DND-41 (cell line): ENCODE results near the gene PPP1R13L.

Experiments used
- ATAC-seq: fragments of 200-7000 bp; cut with Tn5 transposase; 3 replicates; pipeline ENCODE4 v1.9.1; 2021; ENCODE audit warnings: low read depth; ENCODE audit not compliant: insufficient read depth
- DNase-seq: peaks from one replicate; pipeline ENCODE4 v3.0.0-alpha.2; 2020
- H2AFZ ChIP-seq: 2 replicates; pipeline ENCODE4 v1.6.0; 2012; ENCODE audit warnings: low read depth, low read length
- H3K27ac ChIP-seq: 2 replicates; pipeline ENCODE4 v1.5.1; 2012; ENCODE audit warnings: low read length, inconsistent platforms
- H3K27me3 ChIP-seq: fragments of 200-600 bp; sonication (generic); 2 replicates; pipeline ENCODE4 v1.6.0; 2012; ENCODE audit warnings: low read length, mild to moderate bottlenecking, inconsistent platforms; ENCODE audit not compliant: insufficient read depth, poor library complexity
- H3K36me3 ChIP-seq: 2 replicates; pipeline ENCODE4 v1.5.1; 2012; ENCODE audit warnings: low read length, inconsistent platforms; ENCODE audit not compliant: insufficient read depth
- H3K4me1 ChIP-seq: 2 replicates; pipeline ENCODE4 v1.5.1; 2012; ENCODE audit warnings: mild to moderate bottlenecking, low read length; ENCODE audit not compliant: insufficient read depth
- H3K4me2 ChIP-seq: 2 replicates; pipeline ENCODE4 v1.6.0; 2012; ENCODE audit warnings: mild to moderate bottlenecking, moderate library complexity, low read length, inconsistent platforms; ENCODE audit not compliant: insufficient read depth
- H3K4me3 ChIP-seq, 2 experiments: fragments of 200-600 bp in 1 of 2; shearing (Covaris generic) in 1 of 2; 2 replicates each; pipeline ENCODE4 v1.5.1; 2012 to 2016; ENCODE audit warnings: inconsistent platforms in 2 of 2, low read length in 2 of 2, mild to moderate bottlenecking in 2 of 2, low read depth in 1 of 2, moderate library complexity in 1 of 2
- H3K79me2 ChIP-seq: 2 replicates; pipeline ENCODE4 v1.6.0; 2012; ENCODE audit warnings: low read length, inconsistent platforms; ENCODE audit not compliant: insufficient read depth
- H3K9ac ChIP-seq: 2 replicates; pipeline ENCODE4 v1.6.0; 2012; ENCODE audit warnings: low read depth, mild to moderate bottlenecking, inconsistent platforms, low read length, moderate library complexity
- H3K9me3 ChIP-seq: 2 replicates; pipeline ENCODE4 v1.5.1; 2012; ENCODE audit warnings: low read length, moderate library complexity, mild to moderate bottlenecking, inconsistent platforms; ENCODE audit not compliant: insufficient read depth, severe bottlenecking
- H4K20me1 ChIP-seq: 2 replicates; pipeline ENCODE4 v1.6.0; 2012; ENCODE audit warnings: low read length; ENCODE audit not compliant: insufficient read depth
- EZH2 ChIP-seq: IDR thresholded peaks from 3 replicates; pipeline ENCODE4 v1.6.1; 2012; ENCODE audit warnings: borderline replicate concordance, low read depth, mild to moderate bottlenecking, moderate library complexity, low read length, inconsistent platforms; ENCODE audit not compliant: severe bottlenecking
- TF ChIP-seq, protein P1 (sequence below): IDR thresholded peaks from 2 replicates; pipeline ENCODE4 v1.5.1; 2012; ENCODE audit warnings: borderline replicate concordance, low read length, moderate library complexity, mild to moderate bottlenecking; ENCODE audit not compliant: poor library complexity, severe bottlenecking; ENCODE audit errors: extremely low read depth

Gene PPP1R13L

GRCh38 chr19:45382426-45382825 is 22.4 kb downstream of the PPP1R13L start:
- Histone ChIP-seq H3K9ac (no peak overlapping the region), H3K27ac (no peak overlapping the region), H3K9me3 (no peaks in the 10 kb centered on the region), H3K4me1 (no peaks in the 10 kb centered on the region), H3K36me3 (no peaks in the 10 kb centered on the region), H3K4me2 (no peak overlapping the region), H3K4me3 (no peak overlapping the region), H3K27me3 (no peaks in the 10 kb centered on the region), H4K20me1 (no peaks in the 10 kb centered on the region), H3K79me2 (no peaks in the 10 kb centered on the region), H2AFZ (no peak overlapping the region)
- no peak for DNase-seq
- TF ChIP-seq EZH2 = no peak
- TF ChIP-seq, protein P1, sequence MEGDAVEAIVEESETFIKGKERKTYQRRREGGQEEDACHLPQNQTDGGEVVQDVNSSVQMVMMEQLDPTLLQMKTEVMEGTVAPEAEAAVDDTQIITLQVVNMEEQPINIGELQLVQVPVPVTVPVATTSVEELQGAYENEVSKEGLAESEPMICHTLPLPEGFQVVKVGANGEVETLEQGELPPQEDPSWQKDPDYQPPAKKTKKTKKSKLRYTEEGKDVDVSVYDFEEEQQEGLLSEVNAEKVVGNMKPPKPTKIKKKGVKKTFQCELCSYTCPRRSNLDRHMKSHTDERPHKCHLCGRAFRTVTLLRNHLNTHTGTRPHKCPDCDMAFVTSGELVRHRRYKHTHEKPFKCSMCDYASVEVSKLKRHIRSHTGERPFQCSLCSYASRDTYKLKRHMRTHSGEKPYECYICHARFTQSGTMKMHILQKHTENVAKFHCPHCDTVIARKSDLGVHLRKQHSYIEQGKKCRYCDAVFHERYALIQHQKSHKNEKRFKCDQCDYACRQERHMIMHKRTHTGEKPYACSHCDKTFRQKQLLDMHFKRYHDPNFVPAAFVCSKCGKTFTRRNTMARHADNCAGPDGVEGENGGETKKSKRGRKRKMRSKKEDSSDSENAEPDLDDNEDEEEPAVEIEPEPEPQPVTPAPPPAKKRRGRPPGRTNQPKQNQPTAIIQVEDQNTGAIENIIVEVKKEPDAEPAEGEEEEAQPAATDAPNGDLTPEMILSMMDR = no peak
- no peak for ATAC-seq

GRCh38 chr19:45380107-45380506 is 24.8 kb downstream of the PPP1R13L start:
- TF ChIP-seq, protein P1 = no peak
- no peak for TF ChIP-seq EZH2
- ATAC-seq (no peak), DNase-seq (no peak)
- Histone ChIP-seq H3K79me2 (no peaks in the 10 kb centered on the region), H3K9me3 (no peaks in the 10 kb centered on the region), H3K9ac (no peak overlapping the region), H4K20me1 (no peaks in the 10 kb centered on the region), H3K4me2 (no peak overlapping the region), H3K4me3 (no peak overlapping the region), H3K27me3 (no peaks in the 10 kb centered on the region), H3K36me3 (no peaks in the 10 kb centered on the region), H3K4me1 (no peaks in the 10 kb centered on the region), H3K27ac (no peak overlapping the region), H2AFZ (no peak overlapping the region)

DNA sequence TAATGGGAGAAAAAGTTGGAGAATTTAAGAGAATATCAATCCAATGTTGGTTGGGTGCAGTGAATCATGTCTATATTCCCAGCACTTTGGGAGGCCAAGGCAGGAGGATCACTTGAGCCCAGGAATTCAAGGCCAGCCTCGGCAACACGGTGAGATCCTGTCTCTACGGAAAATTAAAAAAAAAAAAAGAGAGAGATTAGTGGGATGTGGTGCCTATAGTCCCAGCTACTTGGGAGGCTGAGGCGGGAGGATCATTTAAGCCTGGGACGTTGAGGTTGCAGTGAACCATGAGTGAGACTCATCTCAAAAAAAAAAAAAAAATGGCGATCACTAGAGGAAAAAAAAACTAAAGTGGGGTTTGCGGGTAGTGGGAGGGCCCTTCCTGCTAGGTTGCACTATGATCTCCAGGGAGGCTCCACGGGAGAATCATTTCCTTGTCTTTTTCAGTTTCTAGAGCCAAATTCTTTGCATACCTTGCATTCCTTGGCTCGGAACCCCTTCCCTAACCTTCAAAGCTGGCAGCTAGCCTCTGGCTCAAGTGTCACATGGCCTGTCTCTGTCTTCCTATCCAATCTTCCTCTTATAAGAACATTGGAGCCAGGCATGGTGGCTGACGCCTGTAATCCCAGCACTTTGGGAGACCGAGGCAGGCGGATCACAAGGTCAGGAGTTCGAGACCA is 28.7 kb downstream of the PPP1R13L start:
- no peak for ATAC-seq
- TF ChIP-seq EZH2 = no peak
- TF ChIP-seq, protein P1 = no peak
- H3K4me2 ChIP-seq = no peak overlapping the region

More for the DNA sequence above, 28.7 kb downstream of the PPP1R13L start:
- Histone ChIP-seq H3K27ac (no peak overlapping the region), H3K9me3 (no peaks in the 10 kb centered on the region), H3K36me3 (no peaks in the 10 kb centered on the region), H3K4me1 (peaks cover 5% of the 10 kb centered on the region), H3K27me3 (no peaks in the 10 kb centered on the region), H2AFZ (no peak overlapping the region), H3K79me2 (no peaks in the 10 kb centered on the region), H3K9ac (no peak overlapping the region), H3K4me3 (no peak overlapping the region), H4K20me1 (no peaks in the 10 kb centered on the region)
- no peak for DNase-seq
